ENCODE results near the gene AHRR.
"Not testable (repeated sequence)": the region's sequence is repeated elsewhere in the genome, so short reads cannot be mapped to it uniquely, and the experiment has no call there.

The AHRR gene

GRCh38 chr5:383066-383465 lies 61.6 kb downstream of the AHRR start:
- Histone ChIP-seq H3K9ac (ENCODE audit: low read length) (no peak overlapping the region), H3K27me3 (ENCODE audit: insufficient read depth, low read length) (no peaks in the 10 kb centered on the region), H2AFZ (ENCODE audit: insufficient read depth, low read length, poor library complexity) (no peak overlapping the region), H2BK5ac (ENCODE audit: low read depth, low read length, poor library complexity) (no peak overlapping the region), H3K79me2 (ENCODE audit: control insufficient read depth, insufficient read depth, low read length, poor library complexity) (no peaks in the 10 kb centered on the region), H2BK120ac (ENCODE audit: insufficient read depth, low read length, poor library complexity) (no peak overlapping the region), H3K9me3 (ENCODE audit: insufficient read depth, low read depth, low read length) (no peaks in the 10 kb centered on the region), H4K12ac (ENCODE audit: low read depth, low read length) (no peak overlapping the region), H2AK5ac (ENCODE audit: low read length) (no peak overlapping the region), H3K4me3 (ENCODE audit: low read depth, low read length) (no peak overlapping the region), H3K4me1 (ENCODE audit: control insufficient read depth in 1 of 2, insufficient read depth in 2 of 2, low read length in 2 of 2) (peaks cover 9 to 15% of the 10 kb centered on the region in 2 experiments), H3K14ac (ENCODE audit: low read length) (no peak overlapping the region), H2BK12ac (ENCODE audit: low read length) (no peak overlapping the region), H3K27ac (ENCODE audit: low read depth, low read length) (no peak overlapping the region), H3K79me1 (ENCODE audit: low read length) (peaks cover 11% of the 10 kb centered on the region), H4K8ac (ENCODE audit: low read depth, low read length) (no peak overlapping the region), H3K23ac (ENCODE audit: low read length) (no peak overlapping the region), H3K4me2 (ENCODE audit: low read length) (no peak overlapping the region), H3K18ac (ENCODE audit: low read length) (no peak overlapping the region), H3K36me3 (ENCODE audit: control insufficient read depth in 1 of 2, insufficient read depth in 2 of 2, low read length in 2 of 2) (no peaks in the 10 kb centered on the region), H4K91ac (ENCODE audit: low read depth, low read length) (no peak overlapping the region), H3K4ac (ENCODE audit: low read depth, low read length) (no peak overlapping the region)
- DNase-seq: no peak

GRCh38 chr5:383621-384020 lies 62.1 kb downstream of the AHRR start:
- H3K9me3 ChIP-seq (ENCODE audit: insufficient read depth, low read depth, low read length): no peaks in the 10 kb centered on the region
- H3K14ac ChIP-seq (ENCODE audit: low read length): no peak overlapping the region
- H3K79me2 ChIP-seq (ENCODE audit: control insufficient read depth, insufficient read depth, low read length, poor library complexity): no peaks in the 10 kb centered on the region
- H2AK5ac ChIP-seq (ENCODE audit: low read length): no peak overlapping the region
- H2BK120ac ChIP-seq (ENCODE audit: insufficient read depth, low read length, poor library complexity): no peak overlapping the region
- no peak overlapping the region for H4K91ac ChIP-seq (ENCODE audit: low read depth, low read length)
- H2BK5ac ChIP-seq (ENCODE audit: low read depth, low read length, poor library complexity): no peak overlapping the region
- no peaks in the 10 kb centered on the region for H3K27me3 ChIP-seq (ENCODE audit: insufficient read depth, low read length)
- H3K18ac ChIP-seq (ENCODE audit: low read length): no peak overlapping the region
- no peak for DNase-seq
- no peak overlapping the region for H3K9ac ChIP-seq (ENCODE audit: low read length)
- H3K23ac ChIP-seq (ENCODE audit: low read length): no peak overlapping the region
- H3K4me3 ChIP-seq (ENCODE audit: low read depth, low read length): no peak overlapping the region
- WGBS (ENCODE audit: extremely low coverage, insufficient coverage, insufficient read length): no CpG with 5 or more reads among the region's 3 CpGs
- H3K79me1 ChIP-seq (ENCODE audit: low read length): peaks cover 16% of the 10 kb centered on the region
- H3K27ac ChIP-seq (ENCODE audit: low read depth, low read length): no peak overlapping the region
- H4K12ac ChIP-seq (ENCODE audit: low read depth, low read length): no peak overlapping the region
- no peak overlapping the region for H4K8ac ChIP-seq (ENCODE audit: low read depth, low read length)
- no peak overlapping the region for H3K4me2 ChIP-seq (ENCODE audit: low read length)
- no peak overlapping the region for H3K4ac ChIP-seq (ENCODE audit: low read depth, low read length)
- H2AFZ ChIP-seq (ENCODE audit: insufficient read depth, low read length, poor library complexity): no peak overlapping the region
- H2BK12ac ChIP-seq (ENCODE audit: low read length): no peak overlapping the region
- no peaks in the 10 kb centered on the region for H3K36me3 ChIP-seq (ENCODE audit: control insufficient read depth in 1 of 2, insufficient read depth in 2 of 2, low read length in 2 of 2)
- peaks cover 9 to 15% of the 10 kb centered on the region in 2 experiments for H3K4me1 ChIP-seq (ENCODE audit: control insufficient read depth in 1 of 2, insufficient read depth in 2 of 2, low read length in 2 of 2)

DNA sequence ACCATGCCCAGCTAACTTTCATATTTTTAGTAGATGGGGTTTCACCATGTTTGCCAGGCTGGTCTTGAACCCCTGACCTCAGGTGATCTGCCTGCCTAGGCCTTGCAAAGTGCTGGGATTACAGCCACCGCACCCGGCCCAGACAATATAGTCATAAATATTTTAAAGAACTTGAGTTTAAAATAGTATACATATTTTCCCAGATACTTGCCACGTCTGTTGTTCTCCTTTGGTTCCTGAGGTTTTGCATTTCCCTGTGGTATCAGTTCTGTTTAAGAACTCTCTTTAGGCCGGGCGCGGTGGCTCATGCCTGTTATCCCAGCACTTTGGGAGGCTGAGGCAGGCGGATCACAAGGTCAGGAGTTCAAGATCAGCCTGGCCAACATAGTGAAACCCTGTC lies 63.1 kb downstream of the AHRR start:
- H3K4me1 ChIP-seq (ENCODE audit: control insufficient read depth in 1 of 2, insufficient read depth in 2 of 2, low read length in 2 of 2): peaks cover 9 to 15% of the 10 kb centered on the region in 2 experiments
- H2BK120ac ChIP-seq (ENCODE audit: insufficient read depth, low read length, poor library complexity); H3K4ac ChIP-seq (ENCODE audit: low read depth, low read length); H3K14ac ChIP-seq (ENCODE audit: low read length); H2AFZ ChIP-seq (ENCODE audit: insufficient read depth, low read length, poor library complexity); H3K79me2 ChIP-seq (ENCODE audit: control insufficient read depth, insufficient read depth, low read length, poor library complexity); H3K4me2 ChIP-seq (ENCODE audit: low read length); H3K9ac ChIP-seq (ENCODE audit: low read length); H3K9me3 ChIP-seq (ENCODE audit: insufficient read depth, low read depth, low read length); H2AK5ac ChIP-seq (ENCODE audit: low read length); H3K18ac ChIP-seq (ENCODE audit: low read length); H3K23ac ChIP-seq (ENCODE audit: low read length); H3K27ac ChIP-seq (ENCODE audit: low read depth, low read length); H4K12ac ChIP-seq (ENCODE audit: low read depth, low read length); H3K27me3 ChIP-seq (ENCODE audit: insufficient read depth, low read length); H3K36me3 ChIP-seq (ENCODE audit: control insufficient read depth in 1 of 2, insufficient read depth in 2 of 2, low read length in 2 of 2); H4K91ac ChIP-seq (ENCODE audit: low read depth, low read length); H4K8ac ChIP-seq (ENCODE audit: low read depth, low read length); H2BK12ac ChIP-seq (ENCODE audit: low read length); H2BK5ac ChIP-seq (ENCODE audit: low read depth, low read length, poor library complexity); H3K4me3 ChIP-seq (ENCODE audit: low read depth, low read length): not testable (repeated sequence)
- H3K79me1 ChIP-seq (ENCODE audit: low read length): peaks cover 18% of the 10 kb centered on the region
- DNase-seq: peak; percentile 46 to 69
- WGBS (ENCODE audit: extremely low coverage, insufficient coverage, insufficient read length): no CpG with 5 or more reads among the region's 7 CpGs

GRCh38 chr5:385321-385720 lies 63.8 kb downstream of the AHRR start:
- Histone ChIP-seq H4K12ac (ENCODE audit: low read depth, low read length) (no peak overlapping the region), H3K14ac (ENCODE audit: low read length) (no peak overlapping the region), H3K4ac (ENCODE audit: low read depth, low read length) (no peak overlapping the region), H4K91ac (ENCODE audit: low read depth, low read length) (no peak overlapping the region), H3K9me3 (ENCODE audit: insufficient read depth, low read depth, low read length) (no peaks in the 10 kb centered on the region), H3K79me1 (ENCODE audit: low read length) (peaks cover 18% of the 10 kb centered on the region), H4K8ac (ENCODE audit: low read depth, low read length) (no peak overlapping the region), H3K36me3 (ENCODE audit: control insufficient read depth in 1 of 2, insufficient read depth in 2 of 2, low read length in 2 of 2) (no peaks in the 10 kb centered on the region), H3K27me3 (ENCODE audit: insufficient read depth, low read length) (no peaks in the 10 kb centered on the region), H3K4me3 (ENCODE audit: low read depth, low read length) (no peak overlapping the region), H2AK5ac (ENCODE audit: low read length) (no peak overlapping the region), H2BK12ac (ENCODE audit: low read length) (no peak overlapping the region), H3K27ac (ENCODE audit: low read depth, low read length) (no peak overlapping the region), H3K9ac (ENCODE audit: low read length) (no peak overlapping the region), H3K4me2 (ENCODE audit: low read length) (no peak overlapping the region), H3K79me2 (ENCODE audit: control insufficient read depth, insufficient read depth, low read length, poor library complexity) (no peaks in the 10 kb centered on the region), H2BK120ac (ENCODE audit: insufficient read depth, low read length, poor library complexity) (no peak overlapping the region), H3K18ac (ENCODE audit: low read length) (no peak overlapping the region), H2AFZ (ENCODE audit: insufficient read depth, low read length, poor library complexity) (no peak overlapping the region), H2BK5ac (ENCODE audit: low read depth, low read length, poor library complexity) (no peak overlapping the region), H3K4me1 (ENCODE audit: control insufficient read depth in 1 of 2, insufficient read depth in 2 of 2, low read length in 2 of 2) (peaks cover 9 to 15% of the 10 kb centered on the region in 2 experiments), H3K23ac (ENCODE audit: low read length) (no peak overlapping the region)
- DNase-seq: no peak
- WGBS (ENCODE audit: extremely low coverage, insufficient coverage, insufficient read length): no CpG with 5 or more reads among the region's 1 CpG
